Peyer's patch (tissue), 4 donors: Measurements from ENCODE around the gene CFAP73. TPM values are rescaled to one million over a fixed set of nuclear protein-coding genes. Genes with fewer than 3 reads are reported as not detected.
"Not testable (repeated sequence)": the region's sequence is repeated elsewhere in the genome, so short reads cannot be mapped to it uniquely, and the experiment has no call there.

ENCODE experiments used
- DNase-seq, 3 donors: peaks; one replicate each; pipeline ENCODE4 v3.0.0-alpha.2; 2017 to 2019
- H3K27ac ChIP-seq, 4 donors: fragments of 200-600 bp; sonication (generic); one replicate each; pipeline ENCODE4 v1.5.1; 2016 to 2019
- H3K27me3 ChIP-seq, 2 donors: fragments of 200-600 bp; sonication (generic); one replicate each; pipeline ENCODE4 v1.5.1; 2019
- H3K36me3 ChIP-seq, 3 donors: fragments of 200-600 bp; sonication (generic); one replicate each; pipeline ENCODE4 v1.5.1; 2016 to 2019
- H3K4me1 ChIP-seq, 4 donors: fragments of 200-600 bp; sonication (generic); one replicate each; pipeline ENCODE4 v1.5.1; 2016 to 2019
- H3K4me3 ChIP-seq, 4 donors: fragments of 200-600 bp; sonication (generic); 1 replicate in 3 of 4; 2 replicates in 1 of 4; pipeline ENCODE4 v1.5.1; 2016 to 2019; ENCODE audit warnings: mild to moderate bottlenecking in 1 of 4
- H3K9me3 ChIP-seq, 4 donors: fragments of 200-600 bp; sonication (generic); one replicate each; pipeline ENCODE4 v1.5.1; 2016 to 2019; ENCODE audit warnings: mild to moderate bottlenecking in 1 of 4
- POLR2A ChIP-seq, 2 donors: fragments of 450-650 bp; IDR thresholded peaks; one replicate each; pipeline ENCODE4 v1.5.1; 2017; ENCODE audit warnings: antibody characterized with exemption in 2 of 2, mild to moderate bottlenecking in 2 of 2, moderate library complexity in 2 of 2
- total RNA-seq, 4 donors: library from RNA; depleted of rRNA; stranded (reverse); fragments of >200 nt; gene quantifications; one replicate each; pipeline ENCODE4 v1.1.0, GENCODE V29; 2016
- TF ChIP-seq, protein P1 (sequence below), 6 experiments: fragments of 450-650 bp in 4 of 6; fragments of 200-600 bp in 2 of 6; sonication (generic) in 1 of 6; IDR thresholded peaks; one replicate each; pipeline ENCODE4 v1.5.1; 2017 to 2019; ENCODE audit warnings: antibody characterized with exemption in 6 of 6, mild to moderate bottlenecking in 3 of 6, moderate library complexity in 1 of 6

CFAP73 gene
- total RNA-seq, 4 donors from 2014 or later, result not detected

DNA sequence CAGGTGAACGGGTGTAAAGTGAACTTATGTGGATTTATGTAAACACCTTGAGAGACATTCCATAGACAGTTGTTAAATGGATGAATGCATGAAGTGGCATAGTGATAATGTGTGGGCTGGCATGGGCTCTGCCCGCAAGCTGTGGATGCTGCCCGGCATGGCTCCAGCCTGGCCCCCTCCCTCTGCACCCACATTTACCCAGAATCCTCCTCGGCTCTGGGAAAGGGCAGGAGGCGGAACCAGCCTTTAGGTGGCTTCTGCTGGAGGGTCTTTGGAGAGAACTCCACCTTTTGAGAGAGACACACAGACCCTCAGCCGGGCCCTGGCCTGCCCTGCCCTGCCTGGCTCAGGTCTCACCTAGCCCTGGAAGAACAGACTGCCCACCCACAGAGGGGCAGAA lies 32.6 kb upstream of the CFAP73 start:
- H3K9me3 ChIP-seq, result no peaks in the 10 kb centered on the region
- H3K36me3 ChIP-seq, result no peaks in the 10 kb centered on the region
- H3K4me1 ChIP-seq, result no peaks in the 10 kb centered on the region
- no peak overlapping the region for H3K27ac ChIP-seq
- no peak for DNase-seq
- no peak overlapping the region for H3K4me3 ChIP-seq
- TF ChIP-seq, protein P1, sequence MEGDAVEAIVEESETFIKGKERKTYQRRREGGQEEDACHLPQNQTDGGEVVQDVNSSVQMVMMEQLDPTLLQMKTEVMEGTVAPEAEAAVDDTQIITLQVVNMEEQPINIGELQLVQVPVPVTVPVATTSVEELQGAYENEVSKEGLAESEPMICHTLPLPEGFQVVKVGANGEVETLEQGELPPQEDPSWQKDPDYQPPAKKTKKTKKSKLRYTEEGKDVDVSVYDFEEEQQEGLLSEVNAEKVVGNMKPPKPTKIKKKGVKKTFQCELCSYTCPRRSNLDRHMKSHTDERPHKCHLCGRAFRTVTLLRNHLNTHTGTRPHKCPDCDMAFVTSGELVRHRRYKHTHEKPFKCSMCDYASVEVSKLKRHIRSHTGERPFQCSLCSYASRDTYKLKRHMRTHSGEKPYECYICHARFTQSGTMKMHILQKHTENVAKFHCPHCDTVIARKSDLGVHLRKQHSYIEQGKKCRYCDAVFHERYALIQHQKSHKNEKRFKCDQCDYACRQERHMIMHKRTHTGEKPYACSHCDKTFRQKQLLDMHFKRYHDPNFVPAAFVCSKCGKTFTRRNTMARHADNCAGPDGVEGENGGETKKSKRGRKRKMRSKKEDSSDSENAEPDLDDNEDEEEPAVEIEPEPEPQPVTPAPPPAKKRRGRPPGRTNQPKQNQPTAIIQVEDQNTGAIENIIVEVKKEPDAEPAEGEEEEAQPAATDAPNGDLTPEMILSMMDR (IDR thresholded peaks at IDR 0.05), result no peak
- H3K27me3 ChIP-seq, result no peaks in the 10 kb centered on the region

DNA sequence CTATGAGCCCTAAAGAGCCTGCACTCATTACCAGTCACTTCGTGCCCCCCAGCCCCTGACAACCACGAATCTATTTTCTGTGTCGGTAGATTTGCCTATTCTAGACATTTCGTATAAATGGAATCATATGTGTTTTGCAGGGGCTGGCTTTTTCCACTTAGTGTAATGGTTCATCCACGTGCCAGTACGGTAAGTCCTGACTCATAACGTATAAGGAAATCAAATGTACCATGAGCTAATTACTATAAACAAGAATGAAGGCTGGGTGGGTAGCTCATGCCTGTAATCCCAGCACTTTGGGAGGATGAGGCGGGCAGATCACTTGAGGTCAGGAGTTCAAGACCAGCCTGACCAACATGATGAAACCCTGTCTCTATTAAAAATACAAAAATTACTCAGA lies 31.8 kb upstream of the CFAP73 start:
- not testable (repeated sequence) for H3K27me3 ChIP-seq, H3K9me3 ChIP-seq, H3K4me3 ChIP-seq, DNase-seq, H3K4me1 ChIP-seq, H3K27ac ChIP-seq, H3K36me3 ChIP-seq

DNA sequence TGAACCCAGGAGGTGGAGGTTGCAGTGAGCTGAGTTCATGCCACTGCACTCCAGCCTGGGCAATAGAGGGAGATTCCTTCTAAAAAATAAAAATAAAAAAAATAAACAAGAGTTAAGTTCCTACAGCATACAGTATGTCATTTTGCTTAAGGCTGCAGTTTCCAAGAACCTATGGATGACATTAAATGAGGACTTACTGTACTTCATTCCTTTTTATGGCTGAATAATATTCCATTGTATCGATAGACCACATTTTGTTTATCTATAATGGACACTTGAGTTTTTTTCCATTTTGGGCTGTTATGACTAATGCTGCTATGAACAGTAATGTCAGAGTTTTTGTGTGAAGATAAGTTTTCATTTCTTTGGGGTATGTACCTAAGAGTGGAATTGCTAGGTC lies 31.4 kb upstream of the CFAP73 start:
- no peaks in the 10 kb centered on the region for H3K27me3 ChIP-seq
- H3K27ac ChIP-seq, result no peak overlapping the region
- H3K4me3 ChIP-seq, result no peak overlapping the region
- no peaks in the 10 kb centered on the region for H3K9me3 ChIP-seq
- TF ChIP-seq, protein P1 (IDR thresholded peaks at IDR 0.05), result no peak
- TF ChIP-seq POLR2A (IDR thresholded peaks at IDR 0.05), result no peak
- H3K36me3 ChIP-seq, result no peaks in the 10 kb centered on the region
- no peak for DNase-seq
- H3K4me1 ChIP-seq, result no peaks in the 10 kb centered on the region

DNA sequence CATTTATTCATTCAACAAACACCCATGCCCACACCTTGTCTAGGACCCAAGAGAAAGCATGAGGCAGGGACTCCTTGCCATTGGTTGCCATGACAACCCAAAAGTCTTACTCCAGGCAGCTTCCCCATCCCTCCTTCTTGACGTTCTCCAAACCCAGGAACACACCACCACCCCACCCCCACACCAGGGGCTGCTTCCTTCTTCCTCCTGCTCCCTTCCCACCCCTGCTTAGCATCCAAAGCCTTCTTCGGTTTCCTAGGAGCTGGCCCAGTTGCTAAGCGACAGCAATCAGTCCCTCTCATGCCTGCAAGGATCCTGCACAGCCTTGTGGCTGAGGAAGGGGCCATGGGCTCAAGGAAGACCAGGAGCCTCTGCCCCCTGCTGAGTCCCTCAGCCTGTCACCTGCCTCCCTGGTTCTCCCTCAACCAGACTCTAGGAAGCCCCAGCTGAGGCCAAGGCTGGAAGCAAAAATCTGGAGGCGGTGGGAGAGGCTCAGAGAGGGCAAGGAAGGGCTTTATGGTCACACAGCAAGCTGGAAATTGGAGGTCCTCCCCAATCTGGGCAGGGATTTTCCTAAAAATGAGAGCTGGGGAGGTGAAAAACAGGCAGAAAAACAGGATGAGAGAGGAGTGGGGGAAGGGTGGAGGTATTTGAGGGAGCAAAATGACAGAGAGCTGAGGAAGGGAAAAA lies 29.4 kb upstream of the CFAP73 start:
- Histone ChIP-seq H3K27ac (no peak overlapping the region), H3K9me3 (no peaks in the 10 kb centered on the region), H3K4me3 (no peak overlapping the region), H3K36me3 (no peaks in the 10 kb centered on the region), H3K4me1 (no peaks in the 10 kb centered on the region), H3K27me3 (no peaks in the 10 kb centered on the region)
- DNase-seq, result no peak
- no peak for TF ChIP-seq POLR2A (IDR thresholded peaks at IDR 0.05)
- TF ChIP-seq, protein P1 (IDR thresholded peaks at IDR 0.05), result no peak

DNA sequence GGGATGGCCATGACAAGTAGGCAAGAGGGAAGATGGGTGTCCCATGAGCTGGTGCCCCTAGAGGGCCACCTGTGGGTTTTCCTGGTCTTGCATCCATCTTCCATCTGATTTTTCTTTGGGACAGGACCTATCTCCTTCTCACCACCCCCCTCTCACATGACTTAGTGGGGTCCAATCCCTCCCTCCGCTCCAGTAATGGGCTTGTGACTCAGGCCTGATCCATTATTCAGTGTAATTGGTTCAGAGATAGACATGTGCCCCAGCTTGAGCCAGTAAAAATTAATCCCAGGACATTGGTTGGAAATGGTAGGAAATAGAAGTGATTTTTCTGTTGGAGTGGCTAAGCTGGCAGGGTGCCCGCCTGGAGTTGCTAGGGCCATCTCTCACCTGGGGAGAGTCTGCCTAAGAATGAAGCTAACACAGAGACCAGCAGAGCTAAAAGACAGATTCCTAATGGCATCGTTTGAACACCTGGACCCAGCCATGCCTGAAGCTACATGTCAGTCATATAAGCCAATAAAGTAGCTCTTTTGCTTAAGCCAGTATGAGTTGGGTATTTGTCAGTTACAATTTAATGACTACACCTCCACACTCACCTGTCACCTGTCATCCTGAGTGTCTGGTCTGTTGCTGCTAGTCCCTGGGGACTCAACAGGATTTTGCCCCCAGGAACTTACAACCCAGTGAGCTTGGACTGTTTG lies 28.7 kb upstream of the CFAP73 start:
- Histone ChIP-seq H3K9me3 (no peaks in the 10 kb centered on the region), H3K36me3 (no peaks in the 10 kb centered on the region), H3K27ac (no peak overlapping the region), H3K4me1 (no peaks in the 10 kb centered on the region), H3K27me3 (no peaks in the 10 kb centered on the region), H3K4me3 (no peak overlapping the region)
- no peak for DNase-seq
- TF ChIP-seq POLR2A (IDR thresholded peaks at IDR 0.05), result no peak
- TF ChIP-seq, protein P1 (IDR thresholded peaks at IDR 0.05), result no peak

DNA sequence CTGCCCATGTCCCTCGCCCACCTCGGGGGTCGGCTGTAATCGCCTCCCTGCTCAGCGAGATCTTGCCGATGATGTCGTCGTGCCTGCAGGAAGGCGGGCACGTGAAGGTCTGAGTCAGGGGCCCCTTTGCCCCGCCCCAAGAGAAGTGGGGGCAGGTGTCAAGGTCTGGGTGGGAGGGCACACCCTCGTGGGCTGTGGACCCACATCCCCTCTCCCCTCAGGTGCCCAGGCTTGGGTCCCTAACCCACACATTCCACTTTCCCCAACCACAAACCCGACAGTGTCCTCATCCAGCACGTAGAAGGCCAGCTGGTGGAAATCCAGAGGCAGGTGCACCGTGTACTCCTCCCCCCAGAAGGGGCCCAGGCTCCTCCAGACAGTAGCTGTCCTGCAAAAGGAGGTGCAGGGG lies 21.7 kb upstream of the CFAP73 start:
- Histone ChIP-seq H3K27me3 (no peaks in the 10 kb centered on the region), H3K9me3 (no peaks in the 10 kb centered on the region), H3K36me3 (no peaks in the 10 kb centered on the region), H3K4me3 (no peak overlapping the region), H3K27ac (no peak overlapping the region), H3K4me1 (no peaks in the 10 kb centered on the region)
- no peak for TF ChIP-seq POLR2A (IDR thresholded peaks at IDR 0.05)
- TF ChIP-seq, protein P1 (IDR thresholded peaks at IDR 0.05), result no peak
- DNase-seq, result no peak
